Right lobe of liver (tissue), 4 donors: ENCODE measurements around the gene CSGALNACT2.

Source experiments
- CTCF ChIP-seq, 4 donors: fragments of 200-600 bp in 3 of 4; fragments of 450-650 bp in 1 of 4; IDR thresholded peaks; one replicate each; pipeline versions ENCODE4 v1.5.1 to v1.8.0; 2016 to 2022; ENCODE audit warnings: antibody characterized with exemption in 4 of 4, mild to moderate bottlenecking in 2 of 4
- POLR2A ChIP-seq: fragments of 450-650 bp; IDR thresholded peaks from one replicate; pipeline ENCODE4 v1.6.1; 2017; ENCODE audit warnings: antibody characterized with exemption, mild to moderate bottlenecking
- donor health status: DM: no; HTN: no; CAD: no.
- donor health status: DM: no; HTN: no; CAD: no.
- donor health status: DM: no; HTN: yes; CAD: no.

DNA sequence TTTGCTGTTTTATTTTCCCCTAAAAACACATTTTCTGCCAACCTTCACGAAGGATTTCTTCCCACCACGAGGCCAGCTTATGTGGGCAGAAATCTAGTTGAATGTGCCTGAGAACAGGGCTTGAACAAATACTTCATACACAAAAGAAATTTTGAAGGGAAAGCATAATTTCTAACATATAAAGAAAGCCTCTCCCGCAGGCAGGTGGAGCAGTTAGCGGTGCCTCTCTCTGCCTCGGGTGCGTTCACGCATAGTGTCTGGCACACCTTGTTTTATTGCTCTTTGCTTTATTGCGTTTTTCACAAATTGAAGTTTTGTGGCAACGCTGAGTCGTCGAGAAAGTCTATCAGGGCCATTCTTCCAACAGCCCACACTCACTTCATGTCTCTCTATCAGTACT, 7.0 kb upstream of the CSGALNACT2 start:
- TF ChIP-seq CTCF (IDR thresholded peaks at IDR 0.05) = no peak
- no peak for TF ChIP-seq POLR2A
